ENCODE measurements around the gene IBA57. TPM values are rescaled to one million over a fixed set of nuclear protein-coding genes. Genes with fewer than 3 reads are reported as not detected.
"Not testable (repeated sequence)": the region's sequence is repeated elsewhere in the genome, so short reads cannot be mapped to it uniquely, and the experiment has no call there.

The IBA57 gene
- total RNA-seq, 1 donor from 2014 or later = 7.2 TPM

GRCh38 chr1:228224198-228225164, 58.9 kb downstream of the IBA57 start:
- no peak for DNase-seq (ENCODE audit: extremely low read depth, low read depth, low spot score)

GRCh38 chr1:228225165-228225710, 59.6 kb downstream of the IBA57 start:
- no peak for DNase-seq (ENCODE audit: extremely low read depth, low read depth, low spot score)

- DNase-seq (ENCODE audit: extremely low read depth, low read depth, low spot score) = no peak
Measured at GRCh38 chr1:228225740-228226139, 60.1 kb downstream of the IBA57 start.

GRCh38 chr1:228226141-228226874, 60.7 kb downstream of the IBA57 start:
- no peak for DNase-seq (ENCODE audit: extremely low read depth, low read depth, low spot score)

- DNase-seq (ENCODE audit: extremely low read depth, low read depth, low spot score) = no peak
Measured at GRCh38 chr1:228226956-228227791, 61.6 kb downstream of the IBA57 start.

GRCh38 chr1:228228147-228228546, 62.5 kb downstream of the IBA57 start:
- not testable (repeated sequence) for DNase-seq (ENCODE audit: extremely low read depth, low read depth, low spot score)

GRCh38 chr1:228228601-228229074, 63.0 kb downstream of the IBA57 start:
- no peak for DNase-seq (ENCODE audit: extremely low read depth, low read depth, low spot score)

- DNase-seq (ENCODE audit: extremely low read depth, low read depth, low spot score) = no peak
Measured at GRCh38 chr1:228231189-228231588, 65.6 kb downstream of the IBA57 start.

Other genes with a start within 250 kb of the IBA57 start
- 2.8 and 3.7 TPM in 2 replicates for gene WNT9A, start 217.9 kb upstream of the IBA57 start, total RNA-seq
- gene WNT3A, start 158.8 kb upstream of the IBA57 start, total RNA-seq = not detected in 2 replicates
- gene ARF1, start 83.1 kb upstream of the IBA57 start, total RNA-seq = 424 and 563 TPM in 2 replicates
- 18.2 and 21.3 TPM in 2 replicates for gene C1orf35, start 62.5 kb upstream of the IBA57 start, total RNA-seq
- gene MRPL55, start 56.5 kb upstream of the IBA57 start, total RNA-seq = 62.3 and 90.3 TPM in 2 replicates
- gene GUK1, start 25.5 kb upstream of the IBA57 start, total RNA-seq = 312 and 398 TPM in 2 replicates
- 0.53 TPM in 1 of 2 replicates, not detected in the other for gene GJC2, start 15.9 kb upstream of the IBA57 start, total RNA-seq
- 1.5 and 2.9 TPM in 2 replicates for gene OBSCN, start 42.2 kb downstream of the IBA57 start, total RNA-seq
- 26.9 and 27.5 TPM in 2 replicates for gene TRIM11, start 241.0 kb downstream of the IBA57 start, total RNA-seq

Data from glomerular endothelial cell (primary cell).